ENCODE measurements around the gene UBP1. TPM values are rescaled to one million over a fixed set of nuclear protein-coding genes. Genes with fewer than 3 reads are reported as not detected.

UBP1 gene
- total RNA-seq, 4 donors from 2014 or later = 39.7 to 70.4 (median 55.6) TPM

DNA sequence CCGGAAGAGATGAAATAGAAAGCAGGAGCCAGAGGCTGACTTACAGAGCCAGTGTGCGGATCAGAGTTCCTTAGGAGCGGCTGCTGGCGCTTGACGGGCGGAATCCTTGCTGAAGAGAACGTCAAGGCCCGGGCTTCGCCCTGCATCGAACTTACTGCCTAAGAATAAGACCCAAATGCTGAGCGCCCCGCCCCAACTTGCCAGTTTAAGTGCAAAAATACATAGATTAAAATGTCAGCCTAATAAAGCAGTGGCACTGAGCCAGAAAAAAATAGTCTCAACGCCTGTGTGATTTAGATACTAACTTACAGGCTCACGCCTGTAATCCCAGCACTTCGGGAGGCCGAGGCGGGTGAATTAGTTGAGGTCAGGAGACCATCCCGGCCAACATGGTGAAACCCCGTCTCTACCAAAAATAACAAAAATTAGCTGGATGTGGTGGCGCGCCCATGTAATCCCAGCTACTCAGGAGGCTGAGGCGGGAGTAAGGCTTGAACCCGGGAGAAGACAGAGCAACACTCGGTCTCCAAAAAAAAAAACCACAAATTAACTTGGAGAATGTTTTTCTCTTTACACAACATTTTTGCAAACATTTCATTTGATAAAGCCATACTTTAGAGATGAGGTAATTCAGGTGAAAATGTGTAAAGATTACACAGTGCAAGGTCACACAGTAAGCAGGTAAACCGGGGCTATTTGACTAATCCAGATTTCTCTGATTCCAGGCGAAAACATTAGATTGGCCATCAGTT, 1.2 kb upstream of the UBP1 start:
- H3K27me3 ChIP-seq = no peaks in the 10 kb centered on the region
- peak overlapping the region; percentile 93 for H3K4me3 ChIP-seq
- TF ChIP-seq EP300 (IDR thresholded peaks at IDR 0.05) = no peak
- TF ChIP-seq POLR2A (IDR thresholded peaks at IDR 0.05) = no peak
- TF ChIP-seq POLR2AphosphoS5 (IDR thresholded peaks at IDR 0.05) = no peak
- TF ChIP-seq, protein P1, sequence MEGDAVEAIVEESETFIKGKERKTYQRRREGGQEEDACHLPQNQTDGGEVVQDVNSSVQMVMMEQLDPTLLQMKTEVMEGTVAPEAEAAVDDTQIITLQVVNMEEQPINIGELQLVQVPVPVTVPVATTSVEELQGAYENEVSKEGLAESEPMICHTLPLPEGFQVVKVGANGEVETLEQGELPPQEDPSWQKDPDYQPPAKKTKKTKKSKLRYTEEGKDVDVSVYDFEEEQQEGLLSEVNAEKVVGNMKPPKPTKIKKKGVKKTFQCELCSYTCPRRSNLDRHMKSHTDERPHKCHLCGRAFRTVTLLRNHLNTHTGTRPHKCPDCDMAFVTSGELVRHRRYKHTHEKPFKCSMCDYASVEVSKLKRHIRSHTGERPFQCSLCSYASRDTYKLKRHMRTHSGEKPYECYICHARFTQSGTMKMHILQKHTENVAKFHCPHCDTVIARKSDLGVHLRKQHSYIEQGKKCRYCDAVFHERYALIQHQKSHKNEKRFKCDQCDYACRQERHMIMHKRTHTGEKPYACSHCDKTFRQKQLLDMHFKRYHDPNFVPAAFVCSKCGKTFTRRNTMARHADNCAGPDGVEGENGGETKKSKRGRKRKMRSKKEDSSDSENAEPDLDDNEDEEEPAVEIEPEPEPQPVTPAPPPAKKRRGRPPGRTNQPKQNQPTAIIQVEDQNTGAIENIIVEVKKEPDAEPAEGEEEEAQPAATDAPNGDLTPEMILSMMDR (IDR thresholded peaks at IDR 0.05) = no peak
- DNase-seq (ENCODE audit: low spot score in 2 of 2) = peak; percentile 85 to 87
- peak overlapping the region; percentile 95 for H3K27ac ChIP-seq
- H3K36me3 ChIP-seq = no peaks in the 10 kb centered on the region
- peaks cover 35% of the 10 kb centered on the region for H3K4me1 ChIP-seq
- no peaks in the 10 kb centered on the region for H3K9me3 ChIP-seq
- WGBS = 31% methylated on average over 26 of the region's 26 CpGs

DNA sequence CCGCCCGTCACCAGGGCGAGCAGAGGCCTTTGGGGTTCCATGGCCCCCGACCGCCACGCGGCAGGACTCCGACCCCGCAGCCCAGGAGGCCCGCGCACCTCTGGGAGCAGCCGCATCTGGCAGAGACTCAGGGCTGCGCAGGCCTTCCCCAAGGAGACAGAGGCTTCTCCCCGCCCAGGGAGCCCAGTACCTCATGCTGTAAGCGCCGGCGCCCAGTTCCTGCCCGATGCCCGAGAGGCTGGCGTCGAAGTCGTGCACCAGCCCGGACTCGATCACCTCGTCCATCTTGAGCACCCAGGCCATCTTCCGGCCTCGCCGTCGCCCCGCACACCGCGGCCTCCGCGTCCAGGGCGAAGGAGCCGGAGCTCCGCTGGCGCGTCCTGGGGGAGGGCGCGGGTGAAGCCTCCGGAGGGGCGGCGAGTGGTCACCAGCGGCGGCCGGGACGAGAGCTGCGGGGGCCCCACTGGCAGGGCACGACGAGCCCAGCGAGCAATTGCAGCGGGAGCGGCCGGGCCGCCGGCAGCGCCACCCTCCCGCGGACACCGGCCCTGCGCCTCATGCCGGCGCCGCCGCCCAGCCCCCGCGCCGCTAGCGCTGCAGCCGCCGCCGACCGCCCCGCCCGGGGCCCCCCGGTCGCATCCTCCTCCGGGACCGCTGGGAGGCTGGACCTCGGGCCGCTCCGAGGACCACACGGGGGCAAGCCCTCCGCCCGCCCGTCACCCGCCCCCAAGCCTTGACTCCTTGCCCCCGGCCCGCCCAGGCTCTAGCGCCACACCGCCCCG, 468 bp downstream of the UBP1 start:
- H3K4me1 ChIP-seq = peaks cover 43% of the 10 kb centered on the region
- 0% methylated on average over 8 of the region's 93 CpGs for WGBS

DNA sequence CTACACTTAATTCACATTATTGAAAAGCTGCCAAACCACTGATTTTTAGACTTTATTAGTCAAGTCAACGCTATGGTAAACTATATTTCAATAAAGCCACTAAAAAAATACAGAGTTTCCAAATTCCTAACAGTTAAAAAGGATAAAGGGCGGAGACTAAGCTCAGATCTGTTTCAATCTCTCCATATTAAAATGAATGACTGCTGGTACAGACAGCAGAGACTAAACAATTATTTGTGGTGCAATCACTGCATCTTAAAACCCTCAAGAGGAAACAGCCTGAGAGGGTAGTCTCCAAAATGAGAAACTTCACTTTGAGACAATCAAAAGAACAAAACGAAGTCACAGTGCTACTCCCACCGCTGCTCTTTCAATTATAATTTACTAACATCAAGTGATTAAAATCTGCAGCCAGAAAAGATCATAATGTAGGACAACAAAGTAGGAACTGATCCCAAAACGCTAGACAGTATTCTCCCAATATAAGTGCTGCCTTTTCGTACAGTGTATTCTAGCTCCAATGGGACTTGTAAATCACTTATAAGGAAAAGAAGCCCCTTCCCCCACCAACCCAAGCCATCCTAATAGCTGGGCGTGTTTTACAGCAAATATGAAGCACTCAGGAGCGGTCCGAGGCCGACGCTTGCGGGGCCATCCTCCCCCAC, 1.2 kb downstream of the UBP1 start:
- Histone ChIP-seq H3K36me3 (no peaks in the 10 kb centered on the region), H3K27ac (peak overlapping the region; percentile 95), H3K27me3 (no peaks in the 10 kb centered on the region), H3K4me1 (peaks cover 43% of the 10 kb centered on the region), H3K9me3 (no peaks in the 10 kb centered on the region), H3K4me3 (peak overlapping the region; percentile 93)
- TF ChIP-seq POLR2AphosphoS5 (IDR thresholded peaks at IDR 0.05) (no peak), POLR2A (IDR thresholded peaks at IDR 0.05) (no peak), EP300 (IDR thresholded peaks at IDR 0.05) (no peak)
- TF ChIP-seq, protein P1 (IDR thresholded peaks at IDR 0.05) = no peak
- WGBS = 1% methylated on average over 7 of the region's 12 CpGs
- no peak for DNase-seq (ENCODE audit: low spot score in 2 of 2)

More for the DNA sequence above, 468 bp downstream of the UBP1 start:
- H3K27me3 ChIP-seq = no peaks in the 10 kb centered on the region
- no peaks in the 10 kb centered on the region for H3K36me3 ChIP-seq
- no peaks in the 10 kb centered on the region for H3K9me3 ChIP-seq
- peak overlapping the region; percentile 95 for H3K27ac ChIP-seq
- TF ChIP-seq POLR2AphosphoS5 (IDR thresholded peaks at IDR 0.05) (no peak), POLR2A (IDR thresholded peaks at IDR 0.05) (peak in 1 of 2 donors; percentile 45)
- peak; percentile 84 to 85 for DNase-seq (ENCODE audit: low spot score in 2 of 2)
- peak overlapping the region; percentile 93 for H3K4me3 ChIP-seq

DNA sequence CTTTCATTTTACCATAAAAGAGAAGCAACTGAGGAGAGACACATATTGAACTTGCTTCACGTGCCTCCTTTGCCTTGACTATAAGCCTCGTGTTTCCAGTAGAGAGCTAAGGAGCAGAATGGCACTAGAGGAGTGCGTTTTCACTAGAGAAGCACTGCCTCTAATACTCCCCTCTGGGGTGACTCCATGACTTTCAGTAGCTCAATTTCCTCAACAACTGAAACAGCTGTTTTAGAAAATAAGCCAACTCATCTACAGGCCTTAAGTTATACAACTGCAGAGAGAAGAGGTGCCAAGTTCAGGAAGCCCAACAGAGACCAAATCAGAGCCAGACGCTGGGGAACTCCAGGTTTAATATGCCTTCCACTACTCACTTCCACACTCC, 1.9 kb downstream of the UBP1 start:
- no peaks in the 10 kb centered on the region for H3K36me3 ChIP-seq
- no peaks in the 10 kb centered on the region for H3K9me3 ChIP-seq
- H3K27ac ChIP-seq = peak overlapping the region; percentile 95
- peak overlapping the region; percentile 93 for H3K4me3 ChIP-seq
- TF ChIP-seq EP300 (IDR thresholded peaks at IDR 0.05) = no peak
- no peak for TF ChIP-seq POLR2AphosphoS5 (IDR thresholded peaks at IDR 0.05)
- TF ChIP-seq, protein P1 (IDR thresholded peaks at IDR 0.05) = no peak
- TF ChIP-seq POLR2A (IDR thresholded peaks at IDR 0.05) = no peak
- 4% methylated on average over 4 of the region's 4 CpGs for WGBS
- no peaks in the 10 kb centered on the region for H3K27me3 ChIP-seq
- no peak for DNase-seq (ENCODE audit: low spot score in 2 of 2)
- peaks cover 48% of the 10 kb centered on the region for H3K4me1 ChIP-seq

DNA sequence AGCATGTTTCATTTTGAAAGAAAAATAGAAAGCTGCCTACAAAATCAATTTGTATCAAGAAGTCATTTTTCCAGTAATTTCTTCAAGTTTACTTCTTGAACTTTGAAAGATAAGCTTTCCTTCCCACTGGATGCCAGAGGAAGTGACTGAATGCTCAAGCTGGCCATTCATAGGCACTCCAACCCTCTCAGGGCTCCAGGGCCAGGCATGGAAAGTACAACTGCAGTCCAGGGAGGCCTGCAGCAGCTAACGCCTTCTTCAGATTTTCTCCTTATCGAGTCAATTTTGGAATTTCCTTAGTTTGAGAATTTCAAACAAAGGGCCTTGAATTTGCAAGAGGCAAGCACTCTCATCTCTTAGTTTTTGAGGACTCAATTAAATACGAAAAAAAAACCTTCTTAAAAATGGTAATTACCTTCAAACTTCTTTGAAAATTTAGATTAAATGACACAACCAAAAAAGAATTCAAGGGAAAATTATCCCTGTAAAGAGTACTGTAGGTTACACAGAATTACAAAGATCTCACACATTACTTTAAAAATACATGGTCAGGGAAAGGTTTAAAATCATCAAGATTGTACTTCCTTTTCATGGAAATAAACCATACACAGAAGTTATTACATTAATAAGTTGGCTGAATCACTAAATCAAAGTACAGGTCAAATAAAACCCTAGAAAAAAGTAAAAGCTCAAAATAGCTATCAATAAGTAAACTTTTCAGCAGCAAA, 2.5 kb downstream of the UBP1 start:
- H3K4me3 ChIP-seq = peak overlapping the region; percentile 93
- no peaks in the 10 kb centered on the region for H3K9me3 ChIP-seq
- peak overlapping the region; percentile 95 for H3K27ac ChIP-seq
- no peaks in the 10 kb centered on the region for H3K36me3 ChIP-seq
- DNase-seq (ENCODE audit: low spot score in 2 of 2) = no peak
- H3K27me3 ChIP-seq = no peaks in the 10 kb centered on the region
- WGBS = 60% methylated on average over 3 of the region's 3 CpGs
- TF ChIP-seq, protein P1 (IDR thresholded peaks at IDR 0.05) = no peak
- no peak for TF ChIP-seq EP300 (IDR thresholded peaks at IDR 0.05)
- TF ChIP-seq POLR2AphosphoS5 (IDR thresholded peaks at IDR 0.05) = no peak
- no peak for TF ChIP-seq POLR2A (IDR thresholded peaks at IDR 0.05)
- H3K4me1 ChIP-seq = peaks cover 48% of the 10 kb centered on the region
